ENCODE data around the gene PPIP5K1.
A peak's percentile ranks its signal among the peaks of the same experiment; 100 is the strongest.
"Not testable (repeated sequence)": the region's sequence is repeated elsewhere in the genome, so short reads cannot be mapped to it uniquely, and the experiment has no call there.

Gene PPIP5K1

GRCh38 chr15:43544266-43544665 is 45.7 kb downstream of the PPIP5K1 start:
- DNase-seq, result no peak

- DNase-seq, result no peak
Observed at GRCh38 chr15:43541785-43542184, 48.2 kb downstream of the PPIP5K1 start.

- DNase-seq, result no peak
Observed at GRCh38 chr15:43538091-43538490, 51.9 kb downstream of the PPIP5K1 start.

GRCh38 chr15:43534897-43535296 is 55.1 kb downstream of the PPIP5K1 start:
- DNase-seq, result no peak

GRCh38 chr15:43532826-43533225 is 57.2 kb downstream of the PPIP5K1 start:
- not testable (repeated sequence) for DNase-seq

GRCh38 chr15:43531018-43531670 is 58.9 kb downstream of the PPIP5K1 start:
- no peak for DNase-seq

- no peak for DNase-seq
Observed at GRCh38 chr15:43529587-43530345, 60.2 kb downstream of the PPIP5K1 start.

GRCh38 chr15:43529141-43529540 is 60.9 kb downstream of the PPIP5K1 start:
- no peak for DNase-seq

GRCh38 chr15:43528542-43529007 is 61.4 kb downstream of the PPIP5K1 start:
- DNase-seq, result no peak

- no peak for DNase-seq
Observed at GRCh38 chr15:43527802-43528541, 62.0 kb downstream of the PPIP5K1 start.

GRCh38 chr15:43527016-43527801 is 62.8 kb downstream of the PPIP5K1 start:
- DNase-seq, result no peak

- no peak for DNase-seq
Observed at GRCh38 chr15:43526261-43526930, 63.6 kb downstream of the PPIP5K1 start.

- DNase-seq, result no peak
Observed at GRCh38 chr15:43525131-43525530, 64.9 kb downstream of the PPIP5K1 start.

GRCh38 chr15:43524254-43524845 is 65.7 kb downstream of the PPIP5K1 start:
- no peak for DNase-seq

GRCh38 chr15:43523646-43524045 is 66.4 kb downstream of the PPIP5K1 start:
- DNase-seq, result no peak

GRCh38 chr15:43522247-43522646 is 67.8 kb downstream of the PPIP5K1 start:
- no peak for DNase-seq

GRCh38 chr15:43521419-43521818 is 68.6 kb downstream of the PPIP5K1 start:
- DNase-seq, result no peak

- no peak for DNase-seq
Observed at GRCh38 chr15:43520138-43520537, 69.9 kb downstream of the PPIP5K1 start.

- no peak for DNase-seq
Observed at GRCh38 chr15:43519196-43519595, 70.8 kb downstream of the PPIP5K1 start.

- peak; percentile 20 for DNase-seq
Observed at GRCh38 chr15:43518197-43518761, 71.7 kb downstream of the PPIP5K1 start.

All from CD4-positive, alpha-beta T cell treated with Interferon gamma for 1 hour (primary cell).